Transverse colon (tissue), 4 donors: ENCODE data around the gene ARF1. TPM values are rescaled to one million over a fixed set of nuclear protein-coding genes. Genes with fewer than 3 reads are reported as not detected.
A peak's percentile ranks its signal among the peaks of the same experiment; 100 is the strongest.

Experiments
- DNase-seq: peaks from one replicate; pipeline ENCODE4 v3.0.0-alpha.2; 2019
- H3K27ac ChIP-seq, 4 donors: fragments of 200-600 bp; sonication (generic); 2 replicates each; pipeline ENCODE4 v1.5.1; 2016 to 2018; ENCODE audit warnings: inconsistent platforms in 4 of 4
- H3K27me3 ChIP-seq: fragments of 200-600 bp; sonication (generic); 2 replicates; pipeline ENCODE4 v1.5.1; 2017; ENCODE audit warnings: inconsistent platforms
- H3K36me3 ChIP-seq, 4 donors: fragments of 200-600 bp; sonication (generic); 2 replicates each; pipeline ENCODE4 v1.5.1; 2017 to 2019; ENCODE audit warnings: inconsistent platforms in 4 of 4
- H3K4me1 ChIP-seq, 4 donors: fragments of 200-600 bp; sonication (generic); 2 replicates each; pipeline ENCODE4 v1.5.1; 2017 to 2020; ENCODE audit warnings: inconsistent platforms in 4 of 4
- H3K4me3 ChIP-seq, 4 donors: fragments of 200-600 bp; sonication (generic); 1 replicate in 1 of 4; 2 replicates in 3 of 4; pipeline versions ENCODE4 v1.5.1 to v1.6.1; 2017 to 2019; ENCODE audit warnings: inconsistent platforms in 4 of 4
- H3K9me3 ChIP-seq, 2 donors: fragments of 200-600 bp; sonication (generic); 2 replicates each; pipeline ENCODE4 v1.5.1; 2017 to 2019; ENCODE audit warnings: inconsistent platforms in 2 of 2
- EP300 ChIP-seq: sonication (generic); formaldehyde crosslinking; IDR thresholded peaks from one replicate; pipeline ENCODE4 v1.6.1; 2017; ENCODE audit warnings: antibody characterized with exemption, low read depth
- POLR2A ChIP-seq: fragments of 450-650 bp; IDR thresholded peaks from one replicate; pipeline ENCODE4 v1.6.1; 2016; ENCODE audit warnings: antibody characterized with exemption, mild to moderate bottlenecking, moderate library complexity
- POLR2AphosphoS5 ChIP-seq, 3 donors: sonication (generic); formaldehyde crosslinking; IDR thresholded peaks; one replicate each; pipeline ENCODE4 v1.6.1; 2016; ENCODE audit warnings: antibody characterized with exemption in 3 of 3
- WGBS, 2 donors: methylation state at CpG; one replicate each; pipeline ENCODE4 v1.1.5; 2018; ENCODE audit warnings: low coverage in 1 of 2; 5-methylcytosine and 5-hydroxymethylcytosine counted together
- in situ Hi-C, 4 donors: fragments of 200-750 bp; cut with MboI; loops; one replicate each; pipeline versions ENCODE4 v1.15.0 to v1.15.1; 2017; ENCODE audit warnings: low sequenced_read_pairs in 3 of 4, low pct_ligation_motif_present in 1 of 4, low pct_unique_long_range_greater_than_20kb in 1 of 4
- intact Hi-C: fragments of 100-400 bp; cut with DNase I; formaldehyde crosslinking; loops from one replicate; pipeline ENCODE4 v1.15.1; 2023; ENCODE audit warnings: low total_unique reads
- total RNA-seq, 4 donors: library from RNA; depleted of rRNA; stranded (reverse); fragments of >200 nt; gene quantifications; one replicate each; pipeline ENCODE4 v1.1.0, GENCODE V29; 2016
- TF ChIP-seq, protein P1 (sequence below), 5 experiments: fragments of 200-600 bp in 3 of 5; fragments of 450-650 bp in 2 of 5; sonication (generic) in 3 of 5; IDR thresholded peaks; 1 replicate in 2 of 5; 2 replicates in 3 of 5; pipeline ENCODE4 v1.5.1; 2016 to 2017; ENCODE audit warnings: antibody characterized with exemption in 5 of 5, inconsistent platforms in 3 of 5, mild to moderate bottlenecking in 2 of 5, moderate library complexity in 1 of 5

The ARF1 gene
- total RNA-seq, 4 donors from 2014 or later = 303 to 452 (median 375) TPM

DNA sequence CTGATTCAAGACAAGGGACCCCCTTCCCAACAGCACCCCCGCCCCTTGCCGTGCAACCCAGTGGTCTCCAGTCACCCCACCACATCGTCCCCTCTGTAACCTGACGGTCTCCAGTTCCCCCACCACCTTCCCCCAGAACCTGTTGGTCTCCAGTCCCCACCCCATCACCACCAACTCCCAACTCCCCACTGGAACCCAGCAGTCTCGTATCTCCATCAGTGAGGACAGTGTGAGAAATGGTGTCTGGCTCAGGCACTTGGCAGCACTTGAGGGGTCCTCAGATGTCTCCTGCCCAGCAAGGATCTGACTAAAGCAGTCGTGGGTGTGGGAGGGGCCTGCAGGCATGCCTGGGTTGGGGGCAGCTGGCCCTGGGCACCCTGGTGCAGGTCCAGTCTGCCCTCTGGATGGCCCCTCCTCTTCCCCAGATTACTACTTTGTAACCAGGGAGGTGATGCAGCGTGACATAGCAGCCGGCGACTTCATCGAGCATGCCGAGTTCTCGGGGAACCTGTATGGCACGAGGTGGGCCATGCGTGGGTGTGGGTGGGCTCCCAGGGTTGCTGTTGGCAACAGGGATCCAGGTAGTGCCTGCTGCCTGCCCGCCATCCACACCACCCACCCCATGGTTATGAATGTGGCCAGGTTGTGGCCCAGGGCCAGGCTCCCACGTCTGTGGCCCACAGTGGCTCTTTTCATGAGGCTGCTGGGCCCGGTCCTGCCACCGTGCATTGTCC, 64.1 kb downstream of the ARF1 start:
- Histone ChIP-seq H3K36me3 (no peaks in the 10 kb centered on the region), H3K27ac (no peak overlapping the region), H3K4me3 (no peak overlapping the region), H3K27me3 (no peaks in the 10 kb centered on the region), H3K4me1 (peaks cover 21 to 56% (median 39%) of the 10 kb centered on the region in 4 donors), H3K9me3 (no peaks in the 10 kb centered on the region)
- no peak for DNase-seq
- TF ChIP-seq POLR2A (no peak), EP300 (no peak), POLR2AphosphoS5 (IDR thresholded peaks at IDR 0.05) (no peak)
- TF ChIP-seq, protein P1, sequence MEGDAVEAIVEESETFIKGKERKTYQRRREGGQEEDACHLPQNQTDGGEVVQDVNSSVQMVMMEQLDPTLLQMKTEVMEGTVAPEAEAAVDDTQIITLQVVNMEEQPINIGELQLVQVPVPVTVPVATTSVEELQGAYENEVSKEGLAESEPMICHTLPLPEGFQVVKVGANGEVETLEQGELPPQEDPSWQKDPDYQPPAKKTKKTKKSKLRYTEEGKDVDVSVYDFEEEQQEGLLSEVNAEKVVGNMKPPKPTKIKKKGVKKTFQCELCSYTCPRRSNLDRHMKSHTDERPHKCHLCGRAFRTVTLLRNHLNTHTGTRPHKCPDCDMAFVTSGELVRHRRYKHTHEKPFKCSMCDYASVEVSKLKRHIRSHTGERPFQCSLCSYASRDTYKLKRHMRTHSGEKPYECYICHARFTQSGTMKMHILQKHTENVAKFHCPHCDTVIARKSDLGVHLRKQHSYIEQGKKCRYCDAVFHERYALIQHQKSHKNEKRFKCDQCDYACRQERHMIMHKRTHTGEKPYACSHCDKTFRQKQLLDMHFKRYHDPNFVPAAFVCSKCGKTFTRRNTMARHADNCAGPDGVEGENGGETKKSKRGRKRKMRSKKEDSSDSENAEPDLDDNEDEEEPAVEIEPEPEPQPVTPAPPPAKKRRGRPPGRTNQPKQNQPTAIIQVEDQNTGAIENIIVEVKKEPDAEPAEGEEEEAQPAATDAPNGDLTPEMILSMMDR (IDR thresholded peaks at IDR 0.05) = no peak
- in situ Hi-C loops = no loop called here
- WGBS, 2 donors = 90% methylated on average over 17 of the region's 18 CpGs; no CpG with 5 or more reads in 1 of the 2 donors
- intact Hi-C loops = no loop called here

GRCh38 chr1:228147151-228147693, 64.7 kb downstream of the ARF1 start:
- in situ Hi-C loops (no loop called here), intact Hi-C loops (no loop called here)
- Histone ChIP-seq H3K4me1 (peaks cover 14 to 53% (median 35%) of the 10 kb centered on the region in 4 donors), H3K9me3 (no peaks in the 10 kb centered on the region), H3K27me3 (no peaks in the 10 kb centered on the region), H3K36me3 (no peaks in the 10 kb centered on the region), H3K27ac (no peak overlapping the region), H3K4me3 (no peak overlapping the region)
- 95% methylated on average over 19 of the region's 20 CpGs; no CpG with 5 or more reads in 1 of the 2 donors for WGBS, 2 donors
- DNase-seq = no peak
- TF ChIP-seq EP300 (no peak), POLR2AphosphoS5 (IDR thresholded peaks at IDR 0.05) (no peak), POLR2A (no peak)
- TF ChIP-seq, protein P1 (IDR thresholded peaks at IDR 0.05) = no peak

DNA sequence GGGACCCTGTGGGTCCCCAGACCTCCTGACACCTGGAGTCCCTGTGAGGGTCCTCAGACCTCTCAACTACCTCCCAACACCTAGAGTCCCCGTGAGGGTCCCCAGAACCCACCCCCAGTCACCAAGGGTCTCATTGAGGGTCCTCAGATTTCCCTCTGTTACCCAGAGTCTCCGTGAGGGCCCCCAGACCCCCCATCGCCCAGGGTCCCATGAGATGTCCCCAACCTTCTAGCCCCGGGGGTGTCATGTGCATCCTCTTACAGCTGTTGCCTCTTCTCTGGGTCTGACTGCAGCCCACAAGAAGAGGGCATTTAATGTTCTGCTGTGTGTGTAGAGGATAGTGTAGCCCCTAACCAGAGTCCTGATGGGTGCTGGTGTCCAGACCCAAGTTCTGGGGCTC, 65.3 kb downstream of the ARF1 start:
- intact Hi-C loops = no loop called here
- Histone ChIP-seq H3K4me1 (peaks cover 9 to 47% (median 29%) of the 10 kb centered on the region in 4 donors), H3K36me3 (no peaks in the 10 kb centered on the region), H3K27me3 (no peaks in the 10 kb centered on the region), H3K4me3 (no peak overlapping the region), H3K9me3 (no peaks in the 10 kb centered on the region), H3K27ac (peak overlapping the region in 2 of 4 donors; percentile 77 to 97)
- no peak for DNase-seq
- 94% methylated on average over 4 of the region's 4 CpGs; no CpG with 5 or more reads in 1 of the 2 donors for WGBS, 2 donors
- in situ Hi-C loops = no loop called here
- TF ChIP-seq EP300 (no peak), POLR2AphosphoS5 (IDR thresholded peaks at IDR 0.05) (no peak), POLR2A (no peak)
- TF ChIP-seq, protein P1 (IDR thresholded peaks at IDR 0.05) = no peak

DNA sequence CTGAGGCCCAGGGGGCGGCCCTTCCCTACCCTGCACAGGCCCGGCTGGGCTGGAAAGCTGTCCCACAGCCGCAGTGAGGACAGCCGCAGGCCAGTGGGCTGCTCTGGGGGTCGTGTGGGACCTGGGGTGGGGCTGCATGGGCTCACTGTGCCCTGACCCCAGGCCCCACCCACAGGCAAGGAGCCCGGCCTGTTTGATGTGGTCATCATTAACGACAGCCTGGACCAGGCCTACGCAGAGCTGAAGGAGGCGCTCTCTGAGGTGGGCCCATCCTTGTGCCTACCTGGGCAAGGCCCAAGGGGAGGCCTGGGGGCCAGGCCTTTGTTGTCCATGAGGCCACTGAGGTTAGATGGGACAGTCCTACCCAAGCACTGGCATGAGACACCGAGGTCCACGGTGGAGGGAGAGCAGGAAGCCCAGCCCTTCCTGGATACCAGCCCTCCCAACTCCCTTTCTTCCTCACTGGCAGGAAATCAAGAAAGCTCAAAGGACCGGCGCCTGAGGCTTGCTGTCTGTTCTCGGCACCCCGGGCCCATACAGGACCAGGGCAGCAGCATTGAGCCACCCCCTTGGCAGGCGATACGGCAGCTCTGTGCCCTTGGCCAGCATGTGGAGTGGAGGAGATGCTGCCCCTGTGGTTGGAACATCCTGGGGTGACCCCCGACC, 65.8 kb downstream of the ARF1 start:
- TF ChIP-seq EP300 (no peak), POLR2AphosphoS5 (IDR thresholded peaks at IDR 0.05) (no peak), POLR2A (no peak)
- TF ChIP-seq, protein P1 (IDR thresholded peaks at IDR 0.05) = no peak
- Histone ChIP-seq H3K27ac (peak overlapping the region; percentile 77 to 97 (median 84)), H3K36me3 (no peaks in the 10 kb centered on the region), H3K4me3 (no peak overlapping the region), H3K4me1 (peaks cover 5 to 41% (median 26%) of the 10 kb centered on the region in 4 donors), H3K9me3 (no peaks in the 10 kb centered on the region), H3K27me3 (no peaks in the 10 kb centered on the region)
- WGBS, 2 donors = 67% methylated on average over 16 of the region's 18 CpGs; no CpG with 5 or more reads in 1 of the 2 donors
- intact Hi-C loops (no loop called here), in situ Hi-C loops (no loop called here)
- no peak for DNase-seq
